BLaER1 treated with 17β-estradiol and CSF1 and Interleukin-3, amounts not matched to agents 10 nM and 100 nM (cell line): Measurements from ENCODE around the gene POFUT2.

Experiments
- H3K27ac ChIP-seq, 11 experiments: shearing (Covaris generic); formaldehyde crosslinking; 2 replicates each; pipeline ENCODE4 v1.8.1; 2022
- H3K27me3 ChIP-seq, 11 experiments: shearing (Covaris generic); formaldehyde crosslinking; 2 replicates each; pipeline ENCODE4 v1.8.1; 2022
- H3K36me3 ChIP-seq, 11 experiments: shearing (Covaris generic); formaldehyde crosslinking; 2 replicates each; pipeline ENCODE4 v1.8.1; 2022
- H3K4me1 ChIP-seq, 10 experiments: shearing (Covaris generic); formaldehyde crosslinking; 2 replicates each; pipeline ENCODE4 v1.8.1; 2022
- H3K4me2 ChIP-seq, 11 experiments: shearing (Covaris generic); formaldehyde crosslinking; 2 replicates each; pipeline ENCODE4 v1.8.1; 2022
- H3K4me3 ChIP-seq, 10 experiments: shearing (Covaris generic); formaldehyde crosslinking; 2 replicates each; pipeline ENCODE4 v1.8.1; 2022
- H3K9ac ChIP-seq, 11 experiments: shearing (Covaris generic); formaldehyde crosslinking; 2 replicates each; pipeline ENCODE4 v1.8.1; 2022
- H3K9me3 ChIP-seq, 11 experiments: shearing (Covaris generic); formaldehyde crosslinking; replicated peaks in 1 of 11; 2 replicates each; pipeline ENCODE4 v1.8.1; 2022
- H4K20me1 ChIP-seq, 11 experiments: shearing (Covaris generic); formaldehyde crosslinking; 2 replicates each; pipeline ENCODE4 v1.8.1; 2022
- Cebpa-rat ChIP-seq, 11 experiments: shearing (Covaris generic); IDR thresholded peaks; 2 replicates each; pipeline ENCODE4 v1.8.1; 2022

POFUT2 gene

GRCh38 chr21:45299864-45300785, 12.4 kb upstream of the POFUT2 start:
- H3K27ac ChIP-seq = no peak overlapping the region
- H3K9ac ChIP-seq = 0 out of 22 replicates have a peak overlapping the region, but pooled peaks of 1 of the 11 experiments have one; percentile 70
- H4K20me1 ChIP-seq = no peaks in the 10 kb centered on the region; a peak in 1 of 22 replicates
- 0 out of 22 replicates have a peak, but pooled peaks cover 0 to 3% (median 0%) of the 10 kb centered on the region in 11 experiments for H3K27me3 ChIP-seq
- no peak for TF ChIP-seq Cebpa-rat (IDR thresholded peaks at IDR 0.05)
- peak overlapping the region in 9 of 11 experiments; percentile 56 to 89 (median 78); a peak in 17 of 22 replicates for H3K4me2 ChIP-seq
- no peak overlapping the region for H3K4me3 ChIP-seq
- H3K9me3 ChIP-seq = peaks cover 0 to 17% (median 12%) of the 10 kb centered on the region in 11 experiments; a peak in 17 of 22 replicates
- peaks cover 23 to 59% (median 54%) of the 10 kb centered on the region in 10 experiments for H3K4me1 ChIP-seq
- no peaks in the 10 kb centered on the region for H3K36me3 ChIP-seq

GRCh38 chr21:45299026-45299863, 11.6 kb upstream of the POFUT2 start:
- peaks cover 31 to 59% (median 53%) of the 10 kb centered on the region in 10 experiments for H3K4me1 ChIP-seq
- no peak overlapping the region for H3K9ac ChIP-seq
- no peak for TF ChIP-seq Cebpa-rat (IDR thresholded peaks at IDR 0.05)
- H4K20me1 ChIP-seq = no peaks in the 10 kb centered on the region; a peak in 1 of 22 replicates
- H3K4me2 ChIP-seq = peak overlapping the region in 1 of 11 experiments; percentile 84; a peak in 2 of 22 replicates
- H3K27ac ChIP-seq = no peak overlapping the region
- H3K27me3 ChIP-seq = no peaks in the 10 kb centered on the region
- peaks cover 0 to 17% (median 12%) of the 10 kb centered on the region in 11 experiments; a peak in 17 of 22 replicates for H3K9me3 ChIP-seq
- H3K36me3 ChIP-seq = no peaks in the 10 kb centered on the region
- H3K4me3 ChIP-seq = no peak overlapping the region

GRCh38 chr21:45297869-45298268, 10.2 kb upstream of the POFUT2 start:
- H3K9ac ChIP-seq = no peak overlapping the region
- no peak overlapping the region for H3K4me3 ChIP-seq
- no peak overlapping the region for H3K27ac ChIP-seq
- peaks cover 0 to 17% (median 12%) of the 10 kb centered on the region in 11 experiments; a peak in 17 of 22 replicates for H3K9me3 ChIP-seq
- no peaks in the 10 kb centered on the region for H4K20me1 ChIP-seq
- H3K36me3 ChIP-seq = no peaks in the 10 kb centered on the region
- H3K27me3 ChIP-seq = no peaks in the 10 kb centered on the region; a peak in 1 of 22 replicates
- TF ChIP-seq Cebpa-rat (IDR thresholded peaks at IDR 0.05) = no peak
- H3K4me1 ChIP-seq = peaks cover 42 to 59% (median 50%) of the 10 kb centered on the region in 10 experiments
- H3K4me2 ChIP-seq = no peak overlapping the region; a peak in 2 of 22 replicates

GRCh38 chr21:45297329-45297728, 9.6 kb upstream of the POFUT2 start:
- TF ChIP-seq Cebpa-rat (IDR thresholded peaks at IDR 0.05) = no peak
- Histone ChIP-seq H3K36me3 (no peaks in the 10 kb centered on the region), H3K4me1 (peaks cover 42 to 59% (median 50%) of the 10 kb centered on the region in 10 experiments), H3K27me3 (no peaks in the 10 kb centered on the region; a peak in 1 of 22 replicates), H3K4me3 (no peak overlapping the region), H3K4me2 (no peak overlapping the region), H3K9ac (no peak overlapping the region), H3K9me3 (peaks cover 0 to 17% (median 12%) of the 10 kb centered on the region in 11 experiments; a peak in 17 of 22 replicates), H3K27ac (no peak overlapping the region), H4K20me1 (no peaks in the 10 kb centered on the region)

GRCh38 chr21:45296638-45297037, 8.9 kb upstream of the POFUT2 start:
- Histone ChIP-seq H3K9ac (no peak overlapping the region), H4K20me1 (no peaks in the 10 kb centered on the region; a peak in 1 of 22 replicates), H3K4me3 (no peak overlapping the region), H3K36me3 (no peaks in the 10 kb centered on the region), H3K27ac (no peak overlapping the region), H3K9me3 (peaks cover 0 to 17% (median 12%) of the 10 kb centered on the region in 11 experiments; a peak in 17 of 22 replicates), H3K27me3 (no peaks in the 10 kb centered on the region; a peak in 1 of 22 replicates), H3K4me2 (no peak overlapping the region), H3K4me1 (peaks cover 41 to 58% (median 50%) of the 10 kb centered on the region in 10 experiments)
- no peak for TF ChIP-seq Cebpa-rat (IDR thresholded peaks at IDR 0.05)

- Histone ChIP-seq H3K27ac (no peak overlapping the region), H3K36me3 (no peaks in the 10 kb centered on the region), H3K9me3 (peaks cover 0 to 17% (median 12%) of the 10 kb centered on the region in 11 experiments; a peak in 17 of 22 replicates), H3K27me3 (no peaks in the 10 kb centered on the region; a peak in 1 of 22 replicates), H3K4me2 (0 out of 22 replicates have a peak overlapping the region, but pooled peaks of 1 of the 11 experiments have one; percentile 46), H4K20me1 (no peaks in the 10 kb centered on the region; a peak in 1 of 22 replicates), H3K4me1 (peaks cover 35 to 49% (median 41%) of the 10 kb centered on the region in 10 experiments), H3K9ac (no peak overlapping the region), H3K4me3 (no peak overlapping the region)
- no peak for TF ChIP-seq Cebpa-rat (IDR thresholded peaks at IDR 0.05)
Observed at GRCh38 chr21:45295576-45296365, 8.1 kb upstream of the POFUT2 start.

- Histone ChIP-seq H3K4me1 (peaks cover 26 to 39% (median 34%) of the 10 kb centered on the region in 10 experiments), H3K27me3 (no peaks in the 10 kb centered on the region; a peak in 1 of 22 replicates), H3K4me3 (no peak overlapping the region), H4K20me1 (no peaks in the 10 kb centered on the region; a peak in 1 of 22 replicates), H3K9me3 (peaks cover 0 to 17% (median 12%) of the 10 kb centered on the region in 11 experiments; a peak in 17 of 22 replicates), H3K9ac (peak overlapping the region in 7 of 11 experiments; percentile 0 to 51 (median 11); a peak in 5 of 22 replicates), H3K4me2 (peak overlapping the region; percentile 27 to 73 (median 44); a peak in 20 of 22 replicates), H3K36me3 (no peaks in the 10 kb centered on the region), H3K27ac (peak overlapping the region in 1 of 11 experiments; percentile 16; a peak in 2 of 22 replicates)
- TF ChIP-seq Cebpa-rat (IDR thresholded peaks at IDR 0.05) = no peak
Observed at GRCh38 chr21:45294509-45295291, 7.0 kb upstream of the POFUT2 start.
